ENCODE data around the gene RGMB. TPM values are rescaled to one million over a fixed set of nuclear protein-coding genes. Genes with fewer than 3 reads are reported as not detected.

The RGMB gene
- total RNA-seq, 1 experiment from 2014 or later, result 19.3 TPM

DNA sequence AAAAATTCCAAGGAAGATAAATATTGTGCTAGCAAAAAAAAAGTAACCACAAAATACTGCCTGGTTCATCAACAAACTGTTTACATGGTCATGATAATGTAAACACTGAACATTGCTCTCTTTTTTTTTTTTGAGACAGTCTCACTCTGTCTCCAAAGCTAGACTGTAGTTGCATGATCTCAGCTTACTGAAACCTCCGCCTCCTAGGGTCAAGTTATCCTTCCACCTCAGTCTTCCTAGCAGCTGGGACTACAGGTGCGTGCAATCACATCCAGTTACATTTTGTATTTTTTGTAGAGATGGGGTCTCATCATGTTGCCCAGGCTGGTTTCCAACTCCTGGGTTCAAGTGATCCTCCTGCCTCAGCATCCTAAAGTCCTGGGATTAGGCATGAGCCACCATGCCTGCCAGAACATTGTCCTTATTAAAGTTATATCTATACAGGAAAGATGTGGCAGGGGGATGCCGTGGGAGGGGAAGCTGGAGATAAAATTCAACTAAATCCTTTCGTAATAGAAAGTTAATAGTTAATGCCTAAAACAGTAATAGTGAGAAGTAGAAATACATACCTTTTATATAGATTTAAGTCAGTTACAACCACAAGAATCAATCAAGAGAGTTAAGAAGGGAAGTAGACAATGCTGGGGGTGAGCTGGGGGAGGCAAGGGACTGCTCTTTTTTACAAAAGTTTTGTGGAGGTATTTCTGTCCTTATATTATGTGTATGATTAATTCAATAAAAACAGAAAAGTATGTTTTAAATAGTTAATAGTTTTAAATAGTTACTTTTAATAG lies 52.3 kb downstream of the RGMB start:
- Histone ChIP-seq H3T11ph (ENCODE audit: low read length) (no peak overlapping the region), H2BK12ac (ENCODE audit: insufficient read length, low read depth, low read length) (no peak overlapping the region), H3K4ac (ENCODE audit: low read depth, low read length) (no peak overlapping the region), H3K9me3 (ENCODE audit: control insufficient read depth, low read depth, low read length) (no peaks in the 10 kb centered on the region), H3K4me1 (ENCODE audit: insufficient read depth, low read length) (no peaks in the 10 kb centered on the region), H3K23ac (ENCODE audit: insufficient read length, low read depth, low read length) (no peak overlapping the region), H3K27ac (ENCODE audit: insufficient read length, low read depth, low read length) (no peak overlapping the region), H2AK5ac (ENCODE audit: insufficient read length, low read length) (no peak overlapping the region), H3K56ac (ENCODE audit: insufficient read length, low read depth, low read length) (no peak overlapping the region), H4K20me1 (ENCODE audit: control insufficient read depth, insufficient read depth, insufficient read length) (no peaks in the 10 kb centered on the region), H3K23me2 (ENCODE audit: insufficient read length, low read depth, low read length, poor library complexity, severe bottlenecking) (no peaks in the 10 kb centered on the region), H2BK20ac (ENCODE audit: low read depth, low read length, poor library complexity, severe bottlenecking) (no peak overlapping the region), H3K18ac (ENCODE audit: insufficient read length, low read depth, low read length) (no peak overlapping the region), H2BK15ac (ENCODE audit: low read depth, low read length) (no peak overlapping the region), H2AFZ (ENCODE audit: low read length) (no peak overlapping the region), H3K9ac (ENCODE audit: extremely low read depth, insufficient read length, low read length) (no peak overlapping the region), H4K5ac (ENCODE audit: insufficient read length, low read depth, low read length) (no peak overlapping the region), H4K8ac (replicated peaks; ENCODE audit: insufficient read length, low read depth, low read length) (no peak overlapping the region), H2BK5ac (ENCODE audit: insufficient read length, low read length) (no peak overlapping the region), H3K79me2 (ENCODE audit: insufficient read depth, low read length) (no peaks in the 10 kb centered on the region), H3K27me3 (ENCODE audit: insufficient read depth, low read length) (no peaks in the 10 kb centered on the region), H3K79me1 (ENCODE audit: insufficient read depth, low read depth, low read length, poor library complexity, severe bottlenecking) (no peaks in the 10 kb centered on the region), H3K14ac (ENCODE audit: insufficient read depth, low read length) (no peak overlapping the region), H3K4me2 (ENCODE audit: insufficient read depth, insufficient read length, low read length) (no peak overlapping the region), H2BK120ac (ENCODE audit: low read depth, low read length, poor library complexity, severe bottlenecking) (no peak overlapping the region), H4K91ac (ENCODE audit: insufficient read length, low read depth, low read length) (no peak overlapping the region)
- TF ChIP-seq, protein P1, sequence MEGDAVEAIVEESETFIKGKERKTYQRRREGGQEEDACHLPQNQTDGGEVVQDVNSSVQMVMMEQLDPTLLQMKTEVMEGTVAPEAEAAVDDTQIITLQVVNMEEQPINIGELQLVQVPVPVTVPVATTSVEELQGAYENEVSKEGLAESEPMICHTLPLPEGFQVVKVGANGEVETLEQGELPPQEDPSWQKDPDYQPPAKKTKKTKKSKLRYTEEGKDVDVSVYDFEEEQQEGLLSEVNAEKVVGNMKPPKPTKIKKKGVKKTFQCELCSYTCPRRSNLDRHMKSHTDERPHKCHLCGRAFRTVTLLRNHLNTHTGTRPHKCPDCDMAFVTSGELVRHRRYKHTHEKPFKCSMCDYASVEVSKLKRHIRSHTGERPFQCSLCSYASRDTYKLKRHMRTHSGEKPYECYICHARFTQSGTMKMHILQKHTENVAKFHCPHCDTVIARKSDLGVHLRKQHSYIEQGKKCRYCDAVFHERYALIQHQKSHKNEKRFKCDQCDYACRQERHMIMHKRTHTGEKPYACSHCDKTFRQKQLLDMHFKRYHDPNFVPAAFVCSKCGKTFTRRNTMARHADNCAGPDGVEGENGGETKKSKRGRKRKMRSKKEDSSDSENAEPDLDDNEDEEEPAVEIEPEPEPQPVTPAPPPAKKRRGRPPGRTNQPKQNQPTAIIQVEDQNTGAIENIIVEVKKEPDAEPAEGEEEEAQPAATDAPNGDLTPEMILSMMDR (conservative IDR thresholded peaks at IDR 0.05), result no peak
- DNase-seq, result no peak
- peaks cover 3 to 15% (median 7%) of the 10 kb centered on the region in 3 experiments; a peak in 5 of 7 replicates for H3K36me3 Mint-ChIP-seq (ENCODE audit: insufficient read depth in 1 of 3, low read depth in 3 of 3)
- no CpG with 5 or more reads among the region's 4 CpGs for WGBS (ENCODE audit: extremely low coverage, insufficient read length, low lambda C conversion rate)
- no peaks in the 10 kb centered on the region for H3K27me3 Mint-ChIP-seq (ENCODE audit: low read depth)
- peaks cover 12 to 13% of the 10 kb centered on the region in 2 experiments for H3K9me3 Mint-ChIP-seq
- H3K4me1 Mint-ChIP-seq, result peaks cover 0 to 4% of the 10 kb centered on the region in 2 experiments; a peak in 1 of 4 replicates
- H3K27ac Mint-ChIP-seq, result no peak overlapping the region
- H3K4me3 Mint-ChIP-seq, result no peak overlapping the region
